H1 (cell line): Measurements from ENCODE around the gene TAF1L. TPM values are rescaled to one million over a fixed set of nuclear protein-coding genes. Genes with fewer than 3 reads are reported as not detected.

ENCODE experiments used
- CTCF ChIA-PET: fragments of 300-600 bp; sonication (Branson Sonifier 250); formaldehyde crosslinking; loops from one replicate; lab custom pipeline; 2021; ENCODE audit not compliant: partially characterized antibody; lab: Charles Lee
- POLR2A ChIA-PET: fragments of 300-600 bp; sonication (Branson Sonifier 250); formaldehyde crosslinking; loops from one replicate; lab custom pipeline; 2021; ENCODE audit warnings: inconsistent platforms; ENCODE audit not compliant: partially characterized antibody; lab: Charles Lee
- DNase-seq, 2 experiments: peaks; one replicate each; pipeline versions ENCODE4 v3.0.0 to v3.0.0-alpha.2; 2010 to 2022; ENCODE audit warnings: low spot score in 2 of 2, low read depth in 1 of 2, mixed read lengths in 1 of 2
- FAIRE-seq: peaks from 2 replicates; lab custom pipeline; 2011; peaks lifted over from hg19 to GRCh38; lab: Jason Lieb, UNC
- H2AFZ ChIP-seq: 2 replicates; pipeline ENCODE4 v1.8.1; 2012; ENCODE audit warnings: low read length, inconsistent platforms
- H2AK5ac ChIP-seq: 2 replicates; pipeline ENCODE4 v1.6.1; 2013; ENCODE audit warnings: low read depth, low read length
- H2BK120ac ChIP-seq: replicated peaks from 2 replicates; pipeline ENCODE3; 2013; ENCODE audit warnings: low read depth, low read length, inconsistent platforms
- H2BK12ac ChIP-seq: 2 replicates; pipeline ENCODE4 v1.6.1; 2013; ENCODE audit warnings: low read depth, low read length
- H2BK15ac ChIP-seq: 2 replicates; pipeline ENCODE4 v1.6.1; 2013; ENCODE audit warnings: low read length
- H2BK20ac ChIP-seq: 2 replicates; pipeline ENCODE4 v1.6.1; 2013; ENCODE audit warnings: low read length
- H2BK5ac ChIP-seq: 2 replicates; pipeline ENCODE4 v1.6.1; 2013; ENCODE audit warnings: low read depth, low read length
- H3K14ac ChIP-seq: 2 replicates; pipeline ENCODE4 v1.6.1; 2013; ENCODE audit warnings: inconsistent platforms; ENCODE audit not compliant: insufficient read length
- H3K18ac ChIP-seq: 2 replicates; pipeline ENCODE4 v1.6.1; 2013; ENCODE audit warnings: low read length; ENCODE audit errors: extremely low read depth
- H3K23ac ChIP-seq: 2 replicates; pipeline ENCODE4 v1.6.1; 2013; ENCODE audit warnings: inconsistent platforms; ENCODE audit not compliant: insufficient read length
- H3K23me2 ChIP-seq: 2 replicates; pipeline ENCODE4 v1.6.1; 2013; ENCODE audit warnings: low read depth, low read length
- H3K27ac ChIP-seq: 2 replicates; pipeline ENCODE4 v1.6.1; 2011; ENCODE audit warnings: low read depth, low read length, inconsistent platforms
- H3K27me3 ChIP-seq, 4 experiments: replicated peaks in 1 of 4; 1 replicate in 1 of 4; 2 replicates in 3 of 4; pipeline versions ENCODE4 v1.6.1 to v1.8.1; 2011 to 2013; ENCODE audit warnings: low read length in 3 of 4, mild to moderate bottlenecking in 3 of 4, inconsistent platforms in 2 of 4, mixed read lengths in 2 of 4, moderate library complexity in 1 of 4; ENCODE audit not compliant: control insufficient read depth in 3 of 4, insufficient read depth in 3 of 4; ENCODE audit errors: extremely low read depth in 1 of 4
- H3K36me3 ChIP-seq, 4 experiments: 2 replicates each; pipeline versions ENCODE4 v1.6.1 to v1.8.1; 2011 to 2013; ENCODE audit warnings: mild to moderate bottlenecking in 4 of 4, low read length in 3 of 4, moderate library complexity in 2 of 4, control low read depth in 1 of 4, inconsistent platforms in 1 of 4; ENCODE audit not compliant: insufficient read depth in 4 of 4, control insufficient read depth in 2 of 4
- H3K4ac ChIP-seq: replicated peaks from 2 replicates; pipeline ENCODE3; 2013; ENCODE audit warnings: low read length, low read depth, mixed read lengths, inconsistent platforms; ENCODE audit not compliant: insufficient read length
- H3K4me1 ChIP-seq, 4 experiments: replicated peaks in 1 of 4; 1 replicate in 1 of 4; 2 replicates in 3 of 4; pipeline versions ENCODE4 v1.6.1 to v1.8.1; 2011 to 2013; ENCODE audit warnings: low read length in 3 of 4, inconsistent platforms in 2 of 4, mixed read lengths in 1 of 4; ENCODE audit not compliant: insufficient read depth in 4 of 4, control insufficient read depth in 3 of 4
- H3K4me2 ChIP-seq, 2 experiments: 2 replicates each; pipeline versions ENCODE4 v1.6.1 to v1.8.1; 2011 to 2013; ENCODE audit warnings: low read depth in 2 of 2, low read length in 2 of 2, control low read depth in 1 of 2, inconsistent platforms in 1 of 2, mild to moderate bottlenecking in 1 of 2; ENCODE audit not compliant: insufficient read depth in 1 of 2
- H3K4me3 ChIP-seq, 4 experiments: fragments of 200-600, 300-600 bp in 1 of 4; sonication (generic), shearing (Covaris generic), sonication (Bioruptor Twin) in 1 of 4; 2 replicates each; pipeline versions ENCODE4 v1.5.1 to v1.8.1; 2011 to 2016; ENCODE audit warnings: low read length in 4 of 4, low read depth in 3 of 4, control low read depth in 2 of 4, inconsistent platforms in 2 of 4, mild to moderate bottlenecking in 2 of 4, mixed read lengths in 1 of 4, moderate library complexity in 1 of 4; ENCODE audit not compliant: insufficient read depth in 2 of 4; ENCODE audit errors: extremely low read depth in 1 of 4
- H3K56ac ChIP-seq: replicated peaks from 2 replicates; pipeline ENCODE3; 2013; ENCODE audit warnings: low read depth, mild to moderate bottlenecking, mixed read lengths, low read length, inconsistent platforms; ENCODE audit not compliant: insufficient read length
- H3K79me1 ChIP-seq: 2 replicates; pipeline ENCODE4 v1.6.1; 2013; ENCODE audit warnings: low read depth, low read length, control low read depth
- H3K79me2 ChIP-seq, 2 experiments: 2 replicates each; pipeline versions ENCODE4 v1.6.1 to v1.8.1; 2012 to 2013; ENCODE audit warnings: low read length in 2 of 2, mild to moderate bottlenecking in 2 of 2, inconsistent platforms in 1 of 2; ENCODE audit not compliant: insufficient read depth in 2 of 2, control insufficient read depth in 1 of 2
- H3K9ac ChIP-seq, 4 experiments: replicated peaks in 1 of 4; 1 replicate in 1 of 4; 2 replicates in 3 of 4; pipeline versions ENCODE4 v1.6.1 to v1.8.1; 2011 to 2013; ENCODE audit warnings: low read depth in 3 of 4, low read length in 3 of 4, control low read depth in 2 of 4, mild to moderate bottlenecking in 2 of 4, moderate library complexity in 2 of 4, inconsistent platforms in 1 of 4; ENCODE audit errors: extremely low read depth in 1 of 4
- H3K9me3 ChIP-seq, 2 experiments: 2 replicates each; pipeline versions ENCODE4 v1.6.1 to v1.8.1; 2012 to 2013; ENCODE audit warnings: mild to moderate bottlenecking in 2 of 2, moderate library complexity in 2 of 2, control low read depth in 1 of 2, inconsistent platforms in 1 of 2, low read depth in 1 of 2, low read length in 1 of 2, mixed read lengths in 1 of 2; ENCODE audit not compliant: insufficient read depth in 2 of 2
- H4K20me1 ChIP-seq, 2 experiments: replicated peaks in 1 of 2; 2 replicates each; pipeline versions ENCODE3 to v1.8.1; 2011 to 2013; ENCODE audit warnings: inconsistent platforms in 2 of 2, low read length in 2 of 2, mild to moderate bottlenecking in 1 of 2; ENCODE audit not compliant: insufficient read depth in 2 of 2, control insufficient read depth in 1 of 2
- H4K5ac ChIP-seq: 2 replicates; pipeline ENCODE4 v1.6.1; 2013; ENCODE audit warnings: low read length, low read depth, mixed read lengths, inconsistent platforms; ENCODE audit not compliant: insufficient read length
- H4K8ac ChIP-seq: 2 replicates; pipeline ENCODE4 v1.8.0; 2013; ENCODE audit warnings: mild to moderate bottlenecking, moderate library complexity, low read length, inconsistent platforms; ENCODE audit not compliant: insufficient read depth; ENCODE audit errors: extremely low read depth
- H4K91ac ChIP-seq: replicated peaks from 2 replicates; pipeline ENCODE3; 2013; ENCODE audit warnings: low read length, mixed read lengths, inconsistent platforms; ENCODE audit not compliant: insufficient read length
- EZH2 ChIP-seq: fragments of 200-600 bp; sonication (generic); IDR thresholded peaks from 2 replicates; pipeline ENCODE4 v1.7.1; 2012; ENCODE audit warnings: low read depth, mild to moderate bottlenecking, moderate library complexity, low read length, inconsistent platforms; ENCODE audit not compliant: severe bottlenecking
- polyA plus RNA-seq, 7 experiments: library from polyadenylated mRNA; depleted of rRNA in 3 of 7; stranded (reverse) in 5 of 7; unstranded in 2 of 7; fragments of >200 nt in 5 of 7; fragments of 200-250 nt in 2 of 7; gene quantifications; 1 replicate in 5 of 7; 2 replicates in 1 of 7; 4 replicates in 1 of 7; pipeline versions ENCODE4 v1.2.1 to v1.2.3, GENCODE V29; 2011 to 2013; ENCODE audit warnings: missing spikeins in 2 of 7, mixed read lengths in 2 of 7
- total RNA-seq: library from RNA; stranded (reverse); fragmentation: NEBNext Ultra II Directional; extraction: Animal tissue kit (Norgen Biotek cat#: 25700); gene quantifications from 2 replicates; pipeline ENCODE4 v1.2.1, GENCODE V29; 2021
- TF ChIP-seq, protein P1 (sequence below), 3 experiments: IDR thresholded peaks; 1 replicate in 2 of 3; 2 replicates in 1 of 3; pipeline versions ENCODE4 v1.5.1 to v1.6.1; 2011; ENCODE audit warnings: low read length in 3 of 3, mild to moderate bottlenecking in 3 of 3, inconsistent platforms in 2 of 3, low read depth in 1 of 3, moderate library complexity in 1 of 3; ENCODE audit not compliant: insufficient read depth in 1 of 3; ENCODE audit errors: control extremely low read depth in 1 of 3

The TAF1L gene
- total and polyA plus RNA-seq, 2 of the 8 experiments (the other 6 are each of a cell fraction or from before 2014, with no cell fraction given): not detected

DNA sequence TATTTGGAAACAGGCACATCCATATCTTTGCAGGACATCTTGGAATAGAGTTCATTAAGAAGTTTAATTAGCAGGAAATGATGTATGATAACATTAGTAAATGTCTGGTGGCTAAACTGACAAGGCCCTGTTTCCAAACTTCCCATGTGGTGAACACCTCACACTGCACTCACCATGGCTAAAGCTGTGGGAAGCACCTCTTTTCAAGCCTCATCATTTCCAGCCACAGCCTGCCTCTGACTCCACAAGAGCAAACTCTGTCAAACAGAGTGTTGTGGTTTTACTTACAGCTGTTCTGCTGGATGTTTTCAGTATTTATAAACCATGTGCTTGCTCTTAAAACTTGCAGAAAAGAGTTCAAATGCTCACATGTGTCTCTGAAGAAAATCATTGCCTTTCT is 47.6 kb downstream of the TAF1L start:
- Histone ChIP-seq H4K5ac (no peak overlapping the region), H3K18ac (no peak overlapping the region), H3K27me3 (no peaks in the 10 kb centered on the region), H3K79me1 (no peaks in the 10 kb centered on the region), H3K36me3 (no peaks in the 10 kb centered on the region), H3K23ac (no peak overlapping the region), H3K14ac (no peak overlapping the region), H2BK12ac (no peak overlapping the region), H3K23me2 (no peaks in the 10 kb centered on the region), H2AK5ac (no peak overlapping the region), H2BK20ac (no peak overlapping the region), H3K9me3 (no peaks in the 10 kb centered on the region), H2BK5ac (no peak overlapping the region), H4K91ac (no peak overlapping the region), H3K79me2 (no peaks in the 10 kb centered on the region), H2BK15ac (no peak overlapping the region), H3K9ac (no peak overlapping the region; a peak in 1 of 7 replicates), H4K8ac (no peak overlapping the region), H2AFZ (no peak overlapping the region), H4K20me1 (no peaks in the 10 kb centered on the region), H2BK120ac (no peak overlapping the region), H3K4ac (no peak overlapping the region), H3K4me1 (no peaks in the 10 kb centered on the region), H3K4me2 (no peak overlapping the region), H3K4me3 (no peak overlapping the region), H3K27ac (no peak overlapping the region), H3K56ac (no peak overlapping the region)
- ChIA-PET CTCF (interaction anchor here (0.7 to 7.2 kb wide), 15 partner anchors 8 to 385 kb away, joined by 3 to 70 read pairs (median 8); partner anchors contain the start of genes NDUFB6 and TMEM215), POLR2A (interaction anchor here (1.2 kb wide), 1 partner anchor 381 kb away, joined by 3 read pairs; no protein-coding TSS in a partner anchor)
- FAIRE-seq (no peak), DNase-seq (no peak)
- no peak for TF ChIP-seq EZH2
- TF ChIP-seq, protein P1, sequence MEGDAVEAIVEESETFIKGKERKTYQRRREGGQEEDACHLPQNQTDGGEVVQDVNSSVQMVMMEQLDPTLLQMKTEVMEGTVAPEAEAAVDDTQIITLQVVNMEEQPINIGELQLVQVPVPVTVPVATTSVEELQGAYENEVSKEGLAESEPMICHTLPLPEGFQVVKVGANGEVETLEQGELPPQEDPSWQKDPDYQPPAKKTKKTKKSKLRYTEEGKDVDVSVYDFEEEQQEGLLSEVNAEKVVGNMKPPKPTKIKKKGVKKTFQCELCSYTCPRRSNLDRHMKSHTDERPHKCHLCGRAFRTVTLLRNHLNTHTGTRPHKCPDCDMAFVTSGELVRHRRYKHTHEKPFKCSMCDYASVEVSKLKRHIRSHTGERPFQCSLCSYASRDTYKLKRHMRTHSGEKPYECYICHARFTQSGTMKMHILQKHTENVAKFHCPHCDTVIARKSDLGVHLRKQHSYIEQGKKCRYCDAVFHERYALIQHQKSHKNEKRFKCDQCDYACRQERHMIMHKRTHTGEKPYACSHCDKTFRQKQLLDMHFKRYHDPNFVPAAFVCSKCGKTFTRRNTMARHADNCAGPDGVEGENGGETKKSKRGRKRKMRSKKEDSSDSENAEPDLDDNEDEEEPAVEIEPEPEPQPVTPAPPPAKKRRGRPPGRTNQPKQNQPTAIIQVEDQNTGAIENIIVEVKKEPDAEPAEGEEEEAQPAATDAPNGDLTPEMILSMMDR (IDR thresholded peaks at IDR 0.05; ENCODE audit: control extremely low read depth in 1 of 3, insufficient read depth in 1 of 3, low read depth in 1 of 3, low read length in 3 of 3): peak in 1 of 3 experiments; percentile 8; a peak in 1 of 4 replicates
